Esophagus muscularis mucosa (tissue), 4 donors: ENCODE measurements around the gene DLX5. TPM values are rescaled to one million over a fixed set of nuclear protein-coding genes. Genes with fewer than 3 reads are reported as not detected.

ENCODE experiments used
- DNase-seq: peaks from one replicate; pipeline ENCODE4 v3.0.0-alpha.2; 2017; ENCODE audit errors: extremely low spot score
- H3K27ac ChIP-seq, 4 donors: fragments of 200-600 bp; sonication (generic); replicated peaks in 1 of 4; 1 replicate in 3 of 4; 2 replicates in 1 of 4; pipeline ENCODE4 v1.5.1; 2016 to 2019; ENCODE audit warnings: mild to moderate bottlenecking in 1 of 4
- H3K27me3 ChIP-seq, 4 donors: fragments of 200-600 bp; sonication (generic); one replicate each; pipeline versions ENCODE4 v1.5.1 to v1.6.0; 2016 to 2019
- H3K36me3 ChIP-seq, 4 donors: fragments of 200-600 bp; sonication (generic); one replicate each; pipeline ENCODE4 v1.5.1; 2016 to 2019
- H3K4me1 ChIP-seq, 4 donors: fragments of 200-600 bp; sonication (generic); one replicate each; pipeline ENCODE4 v1.5.1; 2016 to 2019
- H3K4me3 ChIP-seq, 4 donors: fragments of 200-600 bp; sonication (generic); 1 replicate in 2 of 4; 2 replicates in 2 of 4; pipeline ENCODE4 v1.5.1; 2016 to 2019; ENCODE audit warnings: mild to moderate bottlenecking in 4 of 4, moderate library complexity in 1 of 4
- H3K9me3 ChIP-seq, 4 donors: fragments of 200-600 bp; sonication (generic); 1 replicate in 3 of 4; 2 replicates in 1 of 4; pipeline ENCODE4 v1.5.1; 2016 to 2019
- EP300 ChIP-seq: sonication (generic); formaldehyde crosslinking; IDR thresholded peaks from one replicate; pipeline ENCODE4 v1.6.1; 2017; ENCODE audit warnings: antibody characterized with exemption
- POLR2A ChIP-seq: fragments of 450-650 bp; IDR thresholded peaks from one replicate; pipeline ENCODE4 v1.6.1; 2017; ENCODE audit warnings: antibody characterized with exemption, moderate library complexity, mild to moderate bottlenecking, low read depth
- POLR2AphosphoS5 ChIP-seq, 2 donors: sonication (generic); formaldehyde crosslinking; IDR thresholded peaks; one replicate each; pipeline ENCODE4 v1.6.1; 2017; ENCODE audit warnings: antibody characterized with exemption in 2 of 2
- WGBS: methylation state at CpG from one replicate; pipeline ENCODE4 v1.1.5; 2018; 5-methylcytosine and 5-hydroxymethylcytosine counted together
- intact Hi-C: fragments of 100-400 bp; cut with DNase I; formaldehyde crosslinking; loops from one replicate; pipeline ENCODE4 v1.15.1; 2023
- total RNA-seq, 4 donors: library from RNA; depleted of rRNA; stranded (reverse); fragments of >200 nt; gene quantifications; one replicate each; pipeline versions ENCODE4 v1.1.0 to v1.2.1, GENCODE V29; 2016
- TF ChIP-seq, protein P1 (sequence below), 3 experiments: fragments of 200-600 bp in 2 of 3; fragments of 450-650 bp in 1 of 3; sonication (generic) in 2 of 3; IDR thresholded peaks; one replicate each; pipeline ENCODE4 v1.5.1; 2017 to 2019; ENCODE audit warnings: antibody characterized with exemption in 3 of 3, mild to moderate bottlenecking in 2 of 3, moderate library complexity in 1 of 3

Gene DLX5
- total RNA-seq, 4 donors from 2014 or later = 0.17 to 0.26 TPM; not detected in 2

DNA sequence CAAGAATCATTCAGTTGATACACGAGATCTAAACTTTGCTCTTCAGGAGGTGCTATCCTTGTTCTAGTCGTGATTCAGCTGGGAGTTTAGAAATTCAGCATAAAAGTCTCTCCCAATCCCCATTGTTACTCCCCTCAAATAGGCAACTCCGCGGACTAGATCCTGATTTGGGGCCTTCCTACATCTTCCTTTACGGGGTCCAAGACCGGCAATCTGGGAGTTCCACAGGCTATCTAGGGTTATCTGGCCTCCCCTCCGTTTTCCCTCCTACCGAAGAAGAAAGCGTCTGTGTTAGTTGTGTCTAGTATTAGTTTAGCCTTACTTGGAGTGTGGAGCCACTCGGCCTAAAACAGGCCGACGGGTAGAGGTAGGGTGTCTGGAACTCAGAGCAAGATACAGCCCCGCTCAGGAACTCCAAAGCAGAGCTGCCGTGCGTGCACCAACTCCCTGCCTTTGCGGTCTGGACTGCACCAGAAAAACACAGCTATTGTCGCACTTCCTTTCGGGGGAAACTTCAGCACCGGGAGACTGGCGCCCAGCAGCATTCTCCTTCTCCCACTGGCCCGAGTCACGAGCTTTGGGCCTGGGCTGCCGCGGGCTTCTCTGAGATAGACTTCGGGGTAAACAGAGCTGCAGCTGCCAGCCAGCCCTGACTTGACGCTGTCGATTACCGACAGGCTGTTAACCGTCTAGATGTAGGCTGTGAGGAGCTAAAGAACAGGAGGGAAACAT, 1.5 kb upstream of the DLX5 start:
- no peaks in the 10 kb centered on the region for H3K9me3 ChIP-seq
- intact Hi-C loops = loop anchor here (2.0 to 5.0 kb wide), 2 partner anchors 949 to 1109 kb away; no protein-coding TSS in a partner anchor
- no peak overlapping the region for H3K27ac ChIP-seq
- no peaks in the 10 kb centered on the region for H3K36me3 ChIP-seq
- H3K4me1 ChIP-seq = peaks cover 27 to 65% (median 57%) of the 10 kb centered on the region in 4 donors
- H3K4me3 ChIP-seq = peak overlapping the region; percentile 47 to 53 (median 50)
- peak; percentile 90 for DNase-seq
- WGBS = 25% methylated on average over 28 of the region's 29 CpGs
- peaks cover under 1 to 86% (median 47%) of the 10 kb centered on the region in 4 donors for H3K27me3 ChIP-seq
- TF ChIP-seq EP300 = no peak

DNA sequence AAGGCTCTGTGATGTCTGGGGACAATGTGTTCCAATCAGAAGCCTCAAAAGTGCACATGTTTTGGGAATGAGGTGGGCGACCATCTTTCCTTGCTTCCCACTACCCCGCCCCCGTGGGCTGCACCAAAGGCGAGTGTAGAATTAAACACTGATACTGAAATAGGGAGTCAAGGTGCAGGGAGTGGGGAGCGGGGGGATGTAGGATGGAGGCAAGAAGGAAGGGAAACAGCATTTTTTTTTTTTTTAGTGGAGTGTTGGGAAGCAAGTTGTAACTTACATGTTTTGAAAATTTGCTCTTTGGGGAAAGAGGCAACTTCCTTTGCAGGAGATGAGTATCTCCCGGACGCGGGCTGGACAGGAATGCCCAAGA, 484 bp upstream of the DLX5 start:
- peak overlapping the region; percentile 39 to 48 (median 42) for H3K4me3 ChIP-seq
- no peaks in the 10 kb centered on the region for H3K36me3 ChIP-seq
- peaks cover 33 to 72% (median 63%) of the 10 kb centered on the region in 4 donors for H3K4me1 ChIP-seq
- peaks cover 4 to 88% (median 55%) of the 10 kb centered on the region in 4 donors for H3K27me3 ChIP-seq
- 26% methylated on average over 8 of the region's 8 CpGs for whole genome bisulfite sequencing
- intact Hi-C loops = loop anchor here (5.0 kb wide), 1 partner anchor 948 kb away; no protein-coding TSS in a partner anchor
- TF ChIP-seq, protein P1, sequence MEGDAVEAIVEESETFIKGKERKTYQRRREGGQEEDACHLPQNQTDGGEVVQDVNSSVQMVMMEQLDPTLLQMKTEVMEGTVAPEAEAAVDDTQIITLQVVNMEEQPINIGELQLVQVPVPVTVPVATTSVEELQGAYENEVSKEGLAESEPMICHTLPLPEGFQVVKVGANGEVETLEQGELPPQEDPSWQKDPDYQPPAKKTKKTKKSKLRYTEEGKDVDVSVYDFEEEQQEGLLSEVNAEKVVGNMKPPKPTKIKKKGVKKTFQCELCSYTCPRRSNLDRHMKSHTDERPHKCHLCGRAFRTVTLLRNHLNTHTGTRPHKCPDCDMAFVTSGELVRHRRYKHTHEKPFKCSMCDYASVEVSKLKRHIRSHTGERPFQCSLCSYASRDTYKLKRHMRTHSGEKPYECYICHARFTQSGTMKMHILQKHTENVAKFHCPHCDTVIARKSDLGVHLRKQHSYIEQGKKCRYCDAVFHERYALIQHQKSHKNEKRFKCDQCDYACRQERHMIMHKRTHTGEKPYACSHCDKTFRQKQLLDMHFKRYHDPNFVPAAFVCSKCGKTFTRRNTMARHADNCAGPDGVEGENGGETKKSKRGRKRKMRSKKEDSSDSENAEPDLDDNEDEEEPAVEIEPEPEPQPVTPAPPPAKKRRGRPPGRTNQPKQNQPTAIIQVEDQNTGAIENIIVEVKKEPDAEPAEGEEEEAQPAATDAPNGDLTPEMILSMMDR (IDR thresholded peaks at IDR 0.05) = no peak
- no peak for TF ChIP-seq POLR2AphosphoS5 (IDR thresholded peaks at IDR 0.05)
- no peak for TF ChIP-seq POLR2A
- TF ChIP-seq EP300 = no peak
- H3K27ac ChIP-seq = no peak overlapping the region
- DNase-seq = no peak
- H3K9me3 ChIP-seq = no peaks in the 10 kb centered on the region

DNA sequence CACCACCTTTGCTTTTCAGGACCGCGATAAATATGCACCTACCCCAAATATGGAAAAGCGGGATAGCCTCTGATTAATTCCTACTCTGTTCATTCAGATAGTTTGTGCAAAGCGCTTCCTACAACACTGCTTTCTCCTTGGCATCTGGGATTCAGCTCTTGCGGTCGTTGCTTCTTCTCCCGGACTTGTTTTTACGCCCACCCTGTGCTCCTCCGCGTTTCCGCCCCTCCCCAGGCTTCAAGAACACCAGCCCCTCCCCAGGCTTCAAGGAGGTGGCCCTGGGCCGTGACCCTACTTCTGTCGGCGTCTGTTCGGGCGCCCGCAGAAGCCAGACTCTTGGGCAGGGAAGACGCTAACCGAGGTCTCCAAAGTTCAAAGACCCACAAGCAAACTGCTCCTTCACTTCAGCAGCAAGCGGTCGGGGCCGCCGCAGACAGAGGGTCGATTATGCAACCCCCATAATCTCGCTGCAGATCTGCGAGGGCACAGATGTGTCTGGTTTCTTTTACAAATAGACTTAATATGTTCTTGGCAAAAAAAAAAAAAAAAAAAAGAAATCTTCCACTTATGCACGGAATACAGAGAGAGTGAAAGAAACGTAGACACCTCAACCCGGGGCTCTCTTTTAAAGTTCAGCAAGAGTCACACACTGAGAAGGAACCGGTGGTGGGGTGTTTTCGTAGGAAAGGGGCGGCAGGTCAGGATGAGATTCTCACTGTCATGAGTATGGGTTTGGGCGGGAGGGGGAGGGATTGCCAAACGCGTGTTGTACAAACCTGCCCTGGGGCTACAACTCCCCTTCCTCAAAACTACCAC, 1.9 kb downstream of the DLX5 start:
- 13% methylated on average over 32 of the region's 35 CpGs for WGBS
- H3K36me3 ChIP-seq = no peaks in the 10 kb centered on the region
- no peak overlapping the region for H3K27ac ChIP-seq
- peaks cover 39 to 80% (median 74%) of the 10 kb centered on the region in 4 donors for H3K4me1 ChIP-seq
- TF ChIP-seq, protein P1 (IDR thresholded peaks at IDR 0.05) = no peak
- TF ChIP-seq POLR2AphosphoS5 (IDR thresholded peaks at IDR 0.05) = no peak
- TF ChIP-seq EP300 = no peak
- no peak for TF ChIP-seq POLR2A
- H3K9me3 ChIP-seq = no peaks in the 10 kb centered on the region
- H3K27me3 ChIP-seq = peaks cover 4 to 100% (median 70%) of the 10 kb centered on the region in 4 donors
- intact Hi-C loops = no loop called here
- H3K4me3 ChIP-seq = peak overlapping the region in 1 of 4 donors; percentile 14
- DNase-seq = peak; percentile 74

DNA sequence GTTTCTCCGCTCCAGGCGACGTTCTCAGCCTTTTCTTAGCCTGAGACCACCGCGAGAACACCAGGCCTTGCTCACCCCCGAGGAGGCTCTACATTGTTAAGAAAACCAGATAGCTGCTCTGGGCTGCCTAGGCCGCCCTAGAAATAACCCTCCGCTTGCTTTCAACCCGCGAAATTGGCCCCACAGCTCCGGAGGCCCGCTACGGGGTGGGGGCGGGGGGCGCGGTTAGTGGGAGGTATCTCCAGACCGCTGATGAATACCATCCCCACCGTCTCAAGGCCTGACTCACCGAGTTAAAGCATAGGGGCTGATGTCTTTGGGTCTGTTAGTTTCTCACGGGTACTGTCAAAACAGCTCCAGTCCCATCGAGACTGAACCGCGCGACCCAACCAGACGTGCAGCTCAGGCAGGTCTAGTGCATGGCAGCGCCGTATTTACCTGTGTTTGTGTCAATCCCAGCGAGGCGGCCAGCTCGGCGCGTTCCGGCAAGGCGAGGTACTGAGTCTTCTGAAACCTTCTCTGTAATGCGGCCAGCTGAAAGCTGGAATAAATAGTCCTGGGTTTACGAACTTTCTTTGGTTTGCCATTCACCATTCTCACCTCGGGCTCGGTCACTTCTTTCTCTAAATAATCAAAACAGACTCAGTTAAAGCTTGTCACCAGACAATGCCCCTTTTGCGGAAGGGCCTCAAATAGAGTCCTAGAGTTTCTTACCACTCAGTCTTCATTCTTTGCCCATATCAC, 2.7 kb downstream of the DLX5 start:
- no peaks in the 10 kb centered on the region for H3K9me3 ChIP-seq
- peaks cover 4 to 100% (median 77%) of the 10 kb centered on the region in 4 donors for H3K27me3 ChIP-seq
- H3K4me3 ChIP-seq = no peak overlapping the region
- no peak overlapping the region for H3K27ac ChIP-seq
- peaks cover 38 to 80% (median 74%) of the 10 kb centered on the region in 4 donors for H3K4me1 ChIP-seq
- TF ChIP-seq EP300 = no peak
- TF ChIP-seq POLR2AphosphoS5 (IDR thresholded peaks at IDR 0.05) = no peak
- TF ChIP-seq, protein P1 (IDR thresholded peaks at IDR 0.05) = no peak
- TF ChIP-seq POLR2A = no peak
- WGBS = 22% methylated on average over 31 of the region's 39 CpGs
- H3K36me3 ChIP-seq = no peaks in the 10 kb centered on the region
- intact Hi-C loops = no loop called here
- peak; percentile 88 for DNase-seq
